GM18517 (cell line): ENCODE data around the gene NHLRC4.
"Not testable (repeated sequence)": the region's sequence is repeated elsewhere in the genome, so short reads cannot be mapped to it uniquely, and the experiment has no call there.

Experiments
- ATAC-seq: cut with Tn5 transposase; IDR thresholded peaks from one replicate; pipeline ENCODE4 v1.9.1; 2021; ENCODE audit warnings: mild to moderate bottlenecking, moderate library complexity; ENCODE audit not compliant: unreplicated experiment

The NHLRC4 gene

DNA sequence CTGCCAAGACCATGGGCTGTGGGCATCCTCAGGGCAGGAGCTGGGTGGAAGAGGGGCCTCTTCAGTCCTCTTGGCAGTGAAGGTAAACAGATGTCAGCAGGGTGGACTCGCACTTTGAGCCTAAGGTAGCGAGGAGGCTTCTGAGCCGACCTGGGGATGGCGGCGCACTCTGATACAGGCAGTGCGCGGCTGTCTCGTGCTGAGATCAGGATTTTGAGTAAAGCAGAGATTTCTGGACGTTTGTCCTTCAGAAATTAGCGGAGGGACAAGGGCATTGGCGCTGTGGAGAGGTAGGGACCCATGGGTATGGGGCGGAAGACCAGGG is 29.9 kb downstream of the NHLRC4 start:
- no peak for ATAC-seq

DNA sequence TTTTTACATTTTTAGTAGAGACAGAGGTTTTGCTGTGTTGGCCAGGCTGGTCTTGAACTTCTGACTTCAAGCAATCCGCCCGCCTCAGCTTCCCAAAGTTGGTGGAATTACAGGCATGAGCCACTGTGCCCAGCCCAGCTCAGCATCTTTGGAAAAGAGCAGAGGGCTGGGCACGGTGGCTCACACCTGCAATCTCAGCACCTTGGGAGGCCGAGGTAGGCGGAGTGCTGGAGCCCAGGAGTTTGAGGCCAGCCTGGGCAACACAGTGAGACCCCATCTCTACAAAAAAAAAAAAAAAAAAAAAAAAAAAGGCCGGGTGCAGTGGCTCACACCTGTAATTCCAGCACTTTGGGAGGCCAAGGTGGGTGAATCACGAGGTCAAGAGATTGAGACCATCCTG is 30.9 kb downstream of the NHLRC4 start:
- ATAC-seq: not testable (repeated sequence)

DNA sequence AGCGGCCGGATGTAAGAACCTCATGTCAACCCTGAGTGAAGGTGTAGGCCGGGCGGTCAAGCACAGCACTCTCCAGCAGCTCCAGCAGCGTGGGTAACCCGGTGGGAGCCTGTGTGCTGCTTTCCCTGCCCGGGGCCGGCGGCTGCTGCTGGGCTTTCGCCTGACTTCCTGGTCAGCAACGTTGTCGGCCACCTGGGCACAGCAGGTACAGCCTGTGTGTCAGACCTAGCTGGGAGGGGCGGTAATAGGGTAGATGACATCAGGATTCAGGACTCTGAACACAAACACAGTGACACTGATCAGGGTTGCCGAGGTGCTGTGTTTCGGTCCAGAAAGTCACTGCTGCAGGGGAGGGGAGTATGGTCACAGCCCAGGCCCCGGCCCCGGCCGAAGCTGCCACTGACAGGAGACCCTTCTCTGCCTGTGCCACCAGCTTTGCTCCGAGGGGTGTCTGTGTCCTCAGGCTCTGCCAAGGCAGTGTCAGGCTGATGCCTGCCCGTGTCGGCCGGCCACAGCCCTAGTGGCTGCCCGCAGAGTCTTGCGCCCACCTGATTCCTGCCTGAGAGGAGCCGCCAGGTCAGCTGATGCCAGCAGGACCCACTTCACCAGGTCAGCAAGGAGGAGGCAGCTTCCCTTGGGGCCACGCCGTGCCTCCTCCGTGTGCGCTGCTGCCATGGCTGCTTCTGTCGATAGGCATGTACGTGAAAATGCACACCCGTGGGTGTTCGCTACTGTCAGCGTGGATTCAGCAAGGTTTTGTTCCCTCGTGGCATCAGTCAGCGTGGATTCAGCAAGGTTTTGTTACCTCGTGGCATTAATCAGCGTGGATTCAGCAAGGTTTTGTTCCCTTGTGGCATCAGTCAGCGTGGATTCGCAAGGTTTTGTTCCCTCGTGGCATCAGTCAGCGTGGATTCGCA is 32.3 kb downstream of the NHLRC4 start:
- no peak for ATAC-seq

DNA sequence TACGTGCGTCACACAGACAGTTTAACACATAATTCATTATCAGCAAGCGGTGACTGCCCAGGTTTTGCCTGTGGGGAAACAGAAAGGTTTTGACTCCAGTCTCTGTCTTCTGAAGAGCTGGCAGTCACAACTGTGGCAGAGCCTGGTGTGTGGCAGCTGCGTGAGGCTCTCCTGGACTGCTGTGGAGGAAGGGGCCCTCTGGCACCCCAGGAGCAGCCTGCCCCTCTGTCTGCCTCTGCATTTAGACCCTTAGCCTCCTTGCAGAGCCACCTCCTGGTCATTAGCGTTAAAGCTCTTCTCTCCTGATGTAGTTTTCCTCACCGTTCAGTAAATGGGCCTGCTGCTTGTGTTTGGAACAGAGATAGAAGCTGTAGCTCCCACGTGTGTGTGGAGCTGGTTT is 34.0 kb downstream of the NHLRC4 start:
- no peak for ATAC-seq

DNA sequence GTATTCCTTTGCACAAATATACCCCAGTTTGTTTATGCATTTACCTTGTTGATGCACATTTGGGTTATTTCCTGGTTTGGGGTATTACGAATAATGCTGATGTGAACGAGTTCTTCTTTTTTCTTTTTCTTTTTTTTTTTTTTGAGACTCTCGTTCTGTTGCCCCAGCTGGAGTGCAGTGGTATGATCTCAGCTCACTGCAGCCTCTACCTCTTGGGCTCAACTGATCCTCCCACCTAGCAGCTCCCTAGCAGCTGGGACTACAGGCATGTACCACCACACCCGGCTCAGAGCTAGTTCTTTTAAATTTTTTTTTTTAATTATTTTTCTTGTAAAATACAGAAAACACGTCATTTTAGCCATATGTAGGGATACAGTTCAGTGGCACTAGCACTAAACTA is 37.1 kb downstream of the NHLRC4 start:
- no peak for ATAC-seq

DNA sequence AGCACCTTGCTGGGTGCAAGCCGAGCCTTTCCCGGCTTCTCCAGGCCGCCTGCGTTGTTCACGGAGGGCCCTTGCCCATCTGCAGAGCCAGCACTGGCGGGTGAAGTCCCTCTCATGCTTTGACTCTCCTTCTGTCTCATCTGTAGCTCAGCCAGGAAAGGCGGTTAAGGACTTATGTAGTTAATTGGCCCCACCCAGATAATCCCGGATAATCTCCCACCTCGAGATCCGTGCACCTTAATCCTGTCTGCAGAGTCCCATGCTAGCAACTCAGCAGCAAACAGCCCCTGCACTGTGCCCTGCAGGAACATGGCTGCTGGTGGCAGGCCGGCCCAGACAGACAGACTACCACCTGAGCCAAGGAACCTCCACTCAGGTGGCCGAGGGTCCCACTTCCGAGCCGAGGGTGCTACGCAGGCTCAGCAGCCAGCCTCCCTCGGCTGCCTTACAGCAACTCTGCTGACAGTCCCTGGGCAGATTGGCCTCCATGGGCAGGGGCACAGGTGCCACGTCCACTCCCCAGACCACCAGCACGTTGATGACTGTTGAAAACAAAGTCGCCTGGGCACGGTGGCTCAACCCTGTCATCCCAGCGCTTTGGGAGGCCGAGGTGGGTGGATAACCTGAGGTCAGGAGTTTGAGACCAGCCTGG is 40.0 kb downstream of the NHLRC4 start:
- ATAC-seq: no peak

DNA sequence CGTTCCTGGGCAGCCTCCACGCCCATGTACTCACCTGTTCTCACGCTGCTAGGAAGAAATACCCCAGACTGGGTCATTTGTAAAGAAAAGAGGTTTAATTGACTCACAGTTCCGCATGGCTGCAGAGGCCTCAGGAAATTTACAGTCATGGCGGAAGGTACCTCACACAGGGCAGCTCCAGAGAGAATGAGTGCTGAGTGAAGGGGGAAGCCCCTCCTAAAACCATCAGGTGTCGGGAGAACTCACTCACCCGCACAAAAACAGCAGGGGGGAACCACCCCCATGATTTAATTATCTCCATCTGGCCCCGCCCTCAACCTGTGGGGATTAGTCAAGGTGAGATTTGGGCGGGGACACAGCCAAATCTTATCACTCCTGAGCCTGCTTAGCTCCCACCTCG is 41.2 kb downstream of the NHLRC4 start:
- ATAC-seq: no peak

DNA sequence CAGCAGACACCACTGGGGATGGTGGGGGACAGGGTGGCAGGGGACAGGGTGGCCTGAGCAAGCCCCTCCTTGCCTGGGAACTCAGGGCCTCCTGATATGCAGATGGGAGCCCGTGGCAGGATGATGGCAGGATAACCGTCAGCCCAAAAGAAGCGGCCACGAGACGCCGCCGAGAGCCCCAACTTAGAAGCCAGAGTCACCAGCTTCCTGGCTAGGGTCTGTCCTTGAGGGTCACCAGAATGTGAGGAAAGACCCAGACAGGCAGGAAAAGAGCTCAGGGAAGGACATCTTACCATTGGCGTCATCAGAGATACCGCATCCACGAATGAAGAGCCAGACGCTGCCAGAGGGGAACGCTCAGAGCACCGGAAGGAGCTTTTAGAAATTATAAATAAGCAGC is 42.5 kb downstream of the NHLRC4 start:
- ATAC-seq: no peak

DNA sequence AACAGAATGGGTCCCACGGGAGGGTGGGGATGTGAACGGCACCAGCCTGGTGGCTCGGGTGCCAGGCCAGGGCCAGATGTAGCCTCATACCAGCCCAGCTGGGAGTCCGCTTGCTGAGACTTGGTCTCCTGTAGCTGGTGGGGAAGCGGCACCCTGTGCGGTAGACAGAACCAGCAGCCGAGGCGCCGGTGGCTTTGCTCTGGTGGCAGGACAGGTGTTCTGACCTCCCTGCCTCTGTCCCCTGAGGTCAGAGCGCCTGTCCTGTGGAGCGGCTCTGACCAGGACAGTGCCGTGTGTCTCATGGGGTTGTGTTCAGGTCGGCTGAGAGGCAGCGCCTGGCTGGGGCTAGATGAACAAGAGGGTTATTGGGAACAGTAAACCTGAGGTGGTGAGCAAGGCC is 43.2 kb downstream of the NHLRC4 start:
- no peak for ATAC-seq

DNA sequence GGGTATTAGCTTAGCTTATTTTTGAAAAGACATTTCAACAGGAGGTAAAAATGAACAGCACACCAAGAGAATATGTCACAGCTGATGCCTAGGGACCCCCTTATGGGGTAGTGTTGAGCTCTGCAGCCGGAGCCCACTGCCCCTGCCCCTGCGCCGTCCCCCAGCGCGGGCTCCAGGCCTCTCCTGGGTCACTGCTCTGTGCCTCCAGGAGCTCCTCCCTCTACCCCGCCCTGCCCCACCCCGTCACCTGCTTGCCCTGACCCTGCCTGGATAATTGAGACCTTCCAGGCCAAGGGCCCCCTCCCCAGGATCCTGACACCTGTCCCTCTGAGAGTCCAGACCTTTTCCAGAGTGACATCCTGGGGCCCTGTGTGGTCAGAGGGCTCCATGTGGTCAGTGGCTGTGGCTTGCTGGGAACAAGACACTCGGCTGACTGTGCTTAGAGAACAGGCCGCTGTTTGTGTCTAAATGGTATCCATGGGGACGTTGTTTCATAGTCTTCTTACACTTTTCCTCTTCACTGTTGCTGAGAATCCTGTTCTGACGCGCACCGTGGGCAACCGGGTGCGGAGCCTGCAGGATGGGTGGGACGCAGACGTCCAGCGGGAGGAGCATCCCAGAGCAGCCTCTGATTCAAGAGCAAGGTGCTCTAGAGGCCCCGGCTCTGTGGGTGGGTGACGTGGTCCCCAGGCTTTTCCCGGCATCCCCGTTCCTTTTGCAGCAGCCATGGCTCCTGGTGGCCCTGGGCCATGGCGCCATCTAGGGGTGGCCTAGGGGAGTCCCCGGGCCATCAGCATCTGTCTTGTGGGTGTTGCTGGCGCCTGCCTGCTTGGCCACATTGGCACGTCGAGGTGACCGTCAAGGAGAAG is 43.9 kb downstream of the NHLRC4 start:
- ATAC-seq: no peak

DNA sequence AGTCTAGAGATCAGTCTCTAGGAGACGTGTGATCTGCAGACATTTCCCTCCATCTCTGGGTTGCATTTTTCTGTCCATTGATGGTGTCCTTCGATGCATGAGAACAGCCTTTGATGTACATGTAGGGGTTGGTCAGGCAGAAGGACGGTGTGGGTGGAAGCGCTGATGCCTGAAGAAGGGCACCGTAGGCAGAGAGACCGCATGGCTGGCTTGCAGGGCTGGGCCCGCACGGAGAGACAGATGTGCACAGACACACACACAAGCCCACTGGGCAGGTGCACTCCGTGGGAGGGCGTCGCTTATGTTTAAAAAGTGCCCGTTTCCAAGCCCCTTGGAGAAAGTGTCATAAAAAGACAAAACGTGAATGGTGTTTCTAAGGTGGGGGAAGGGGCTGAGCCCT is 48.3 kb downstream of the NHLRC4 start:
- no peak for ATAC-seq

DNA sequence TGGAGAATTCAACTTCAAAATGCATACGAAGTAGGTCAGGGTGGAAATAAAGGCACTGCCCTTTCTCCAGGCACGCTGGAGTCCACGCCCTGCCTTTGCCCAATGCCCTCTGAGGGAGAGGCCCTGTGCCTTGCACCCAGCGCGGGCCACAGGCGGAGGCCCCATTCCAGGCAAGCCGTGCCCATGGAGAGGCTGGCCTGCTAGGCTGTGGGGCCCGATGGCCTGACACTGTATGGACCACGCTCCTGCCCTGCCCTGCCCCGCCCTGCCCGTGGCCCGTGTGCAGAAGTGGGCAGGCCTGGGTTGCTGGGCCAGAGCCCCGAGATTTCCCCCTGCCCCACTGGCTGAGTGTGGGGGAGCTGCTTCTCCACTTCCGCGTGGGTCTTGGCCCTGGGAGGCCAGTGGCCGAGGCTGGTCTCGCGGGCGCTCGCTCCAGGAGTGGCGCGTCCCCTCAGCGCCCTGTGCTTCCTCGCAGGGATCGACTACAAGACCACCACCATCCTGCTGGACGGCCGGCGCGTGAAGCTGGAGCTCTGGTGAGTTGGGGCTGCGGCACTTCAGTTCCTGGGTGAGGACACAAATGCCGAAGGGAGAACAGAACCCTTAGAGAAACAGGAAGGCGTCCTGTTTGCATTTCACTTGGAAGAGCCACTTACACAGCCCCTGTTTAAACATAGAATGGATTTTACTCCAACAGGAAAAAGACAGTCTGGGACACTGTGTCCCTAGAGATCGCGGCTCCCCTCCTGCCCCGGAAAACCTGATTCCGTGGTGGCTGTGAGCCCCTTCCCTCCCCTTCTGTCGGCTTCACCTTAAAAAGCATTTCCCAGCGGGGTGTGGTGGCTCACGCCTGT is 50.2 kb downstream of the NHLRC4 start:
- no peak for ATAC-seq

DNA sequence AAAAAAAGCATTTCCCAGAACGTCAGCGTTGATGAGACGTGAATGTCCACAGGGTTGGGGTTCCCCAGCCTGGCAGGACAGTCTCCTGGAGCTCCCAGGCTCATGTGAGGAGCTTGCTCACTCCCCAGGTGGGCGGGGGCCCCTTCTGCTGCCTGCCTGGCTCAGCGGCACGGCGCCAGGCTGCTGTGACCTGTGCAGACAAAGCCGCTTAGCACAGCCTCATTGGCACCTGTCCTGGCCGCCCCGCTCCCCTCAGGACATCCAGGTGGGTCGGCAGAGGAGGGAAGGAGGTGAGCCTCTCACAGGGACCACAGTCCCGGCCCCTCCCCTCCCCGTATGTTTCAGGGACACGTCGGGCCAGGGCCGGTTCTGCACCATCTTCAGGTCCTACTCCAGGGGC is 51.0 kb downstream of the NHLRC4 start:
- ATAC-seq: no peak
